GM12875 (cell line): ENCODE data around the gene ANTKMT.
A peak's percentile ranks its signal among the peaks of the same experiment; 100 is the strongest.

Experiments
- H3K4me3 ChIP-seq: one replicate; pipeline ENCODE4 v1.5.1; 2011; ENCODE audit warnings: low read depth, low read length, control low read depth
- CTCF ChIP-seq: IDR thresholded peaks from 2 replicates; pipeline ENCODE4 v1.5.1; 2011; ENCODE audit warnings: low read depth, mild to moderate bottlenecking, control low read depth, inconsistent platforms, low read length, moderate library complexity, borderline replicate concordance; ENCODE audit not compliant: insufficient read depth

The ANTKMT gene

GRCh38 chr16:694863-695354 lies 26.0 kb upstream of the ANTKMT start:
- TF ChIP-seq CTCF: no peak
- H3K4me3 ChIP-seq: peak overlapping the region; percentile 29

GRCh38 chr16:695355-696089 lies 25.4 kb upstream of the ANTKMT start:
- H3K4me3 ChIP-seq: peak overlapping the region; percentile 26
- no peak for TF ChIP-seq CTCF

GRCh38 chr16:698911-699671 lies 21.9 kb upstream of the ANTKMT start:
- H3K4me3 ChIP-seq: no peak overlapping the region
- no peak for TF ChIP-seq CTCF

GRCh38 chr16:700684-701584 lies 20.0 kb upstream of the ANTKMT start:
- TF ChIP-seq CTCF: no peak
- no peak overlapping the region for H3K4me3 ChIP-seq

GRCh38 chr16:702341-702740 lies 18.6 kb upstream of the ANTKMT start:
- H3K4me3 ChIP-seq: no peak overlapping the region
- no peak for TF ChIP-seq CTCF

GRCh38 chr16:703406-703805 lies 17.5 kb upstream of the ANTKMT start:
- no peak overlapping the region for H3K4me3 ChIP-seq
- TF ChIP-seq CTCF: no peak
